HCT116 (cell line): Measurements from ENCODE around the gene PPP2R3A. TPM values are rescaled to one million over a fixed set of nuclear protein-coding genes. Genes with fewer than 3 reads are reported as not detected.

ENCODE experiments used
- ATAC-seq: fragments of 200-7000 bp; cut with Tn5 transposase; 2 replicates; pipeline ENCODE4 v1.9.1; 2020; ENCODE audit warnings: mild to moderate bottlenecking, moderate library complexity
- BruUV-seq: library from RNA; stranded (reverse); fragments of 400-500 nt; replicated peaks from 2 replicates; lab custom pipeline; 2021; lab: Mats Ljungman, UMichigan
- CTCF ChIA-PET: fragments of 300-600 bp; sonication (Branson Sonifier 250); formaldehyde crosslinking; loops from one replicate; lab custom pipeline; 2021; ENCODE audit warnings: antibody characterized with exemption; lab: Charles Lee
- POLR2A ChIA-PET: fragments of 300-600, 350-600 bp; sonication (Branson Sonifier 250); formaldehyde crosslinking; loops from one replicate; lab custom pipeline; 2021; ENCODE audit warnings: antibody characterized with exemption; lab: Charles Lee
- RAD21 ChIA-PET, 2 experiments: fragments of 300-600 bp; sonication (Branson Sonifier 250); formaldehyde crosslinking; loops; one replicate each; lab custom pipeline; 2023; ENCODE audit warnings: low total read pairs in 2 of 2; ENCODE audit not compliant: uncharacterized antibody in 2 of 2, unreplicated experiment in 2 of 2, low non-redundant PET in 1 of 2; lab: Charles Lee
- DNase-seq: peaks from one replicate; pipeline ENCODE4 v3.0.0-alpha.2; 2010; ENCODE audit warnings: low read depth, low spot score
- H2AFZ ChIP-seq: fragments of 200-600 bp; shearing (Covaris generic), sonication (generic); 2 replicates; pipeline ENCODE4 v1.6.1; 2017; ENCODE audit warnings: low read depth, mixed run types, mixed read lengths, antibody characterized with exemption, low read length; ENCODE audit not compliant: poor library complexity, severe bottlenecking
- H3K27ac ChIP-seq: 2 replicates; pipeline ENCODE4 v1.5.1; 2012; ENCODE audit warnings: low read depth, low read length
- H3K27me3 ChIP-seq: fragments of 200-600 bp; sonication (generic); 2 replicates; pipeline ENCODE4 v1.6.1; 2016; ENCODE audit warnings: mixed run types, low read length, mixed read lengths; ENCODE audit not compliant: insufficient read depth
- H3K36me3 ChIP-seq, 2 experiments: fragments of 200-500 bp in 1 of 2; fragments of 200-600 bp in 1 of 2; sonication (Bioruptor generic) in 1 of 2; sonication (generic) in 1 of 2; 2 replicates each; pipeline versions ENCODE4 v1.5.1 to v1.6.1; 2014 to 2016; ENCODE audit warnings: low read length in 2 of 2, inconsistent platforms in 1 of 2, mixed read lengths in 1 of 2, mixed run types in 1 of 2; ENCODE audit not compliant: insufficient read depth in 2 of 2, control insufficient read depth in 1 of 2
- H3K4me1 ChIP-seq, 2 experiments: fragments of 200-600 bp in 1 of 2; sonication (generic) in 1 of 2; 2 replicates each; pipeline versions ENCODE4 v1.5.1 to v1.6.1; 2012 to 2017; ENCODE audit warnings: low read length in 2 of 2, inconsistent platforms in 1 of 2, mild to moderate bottlenecking in 1 of 2, mixed read lengths in 1 of 2, mixed run types in 1 of 2, moderate library complexity in 1 of 2; ENCODE audit not compliant: insufficient read depth in 2 of 2, control insufficient read depth in 1 of 2
- H3K4me2 ChIP-seq: fragments of 200-600 bp; sonication (generic); 2 replicates; pipeline ENCODE4 v1.6.1; 2017; ENCODE audit warnings: mixed run types, low read length, mixed read lengths
- H3K4me3 ChIP-seq, 2 experiments: fragments of 200-600 bp in 1 of 2; sonication (generic) in 1 of 2; replicated peaks in 1 of 2; 2 replicates each; pipeline ENCODE4 v1.5.1; 2011 to 2016; ENCODE audit warnings: low read length in 2 of 2, control low read depth in 1 of 2, low read depth in 1 of 2, mild to moderate bottlenecking in 1 of 2, mixed read lengths in 1 of 2, mixed run types in 1 of 2
- H3K79me2 ChIP-seq: fragments of 200-600 bp; sonication (generic); 2 replicates; pipeline ENCODE4 v1.6.1; 2017; ENCODE audit warnings: mild to moderate bottlenecking, mixed run types, low read length, moderate library complexity, mixed read lengths; ENCODE audit not compliant: insufficient read depth
- H3K9ac ChIP-seq: fragments of 200-600 bp; sonication (generic); 2 replicates; pipeline ENCODE4 v1.6.1; 2016; ENCODE audit warnings: low read length, mixed read lengths
- H3K9me2 ChIP-seq: fragments of 200-600 bp; sonication (generic), shearing (Covaris generic); 2 replicates; pipeline ENCODE4 v1.6.1; 2017; ENCODE audit warnings: mixed run types, mild to moderate bottlenecking, moderate library complexity; ENCODE audit not compliant: insufficient read depth
- H3K9me3 ChIP-seq, 2 experiments: fragments of 200-500 bp in 1 of 2; fragments of 200-600 bp in 1 of 2; sonication (Bioruptor generic) in 1 of 2; sonication (generic) in 1 of 2; 2 replicates each; pipeline ENCODE4 v1.6.1; 2014 to 2017; ENCODE audit warnings: low read length in 2 of 2, mixed read lengths in 2 of 2, inconsistent platforms in 1 of 2, low read depth in 1 of 2, mild to moderate bottlenecking in 1 of 2, mixed run types in 1 of 2, moderate library complexity in 1 of 2; ENCODE audit not compliant: control insufficient read depth in 1 of 2, insufficient read depth in 1 of 2
- H4K20me1 ChIP-seq: fragments of 200-600 bp; sonication (generic), shearing (Covaris generic); 2 replicates; pipeline ENCODE4 v1.6.1; 2017; ENCODE audit warnings: mixed run types, mild to moderate bottlenecking, moderate library complexity; ENCODE audit not compliant: insufficient read depth
- CBX3 ChIP-seq: IDR thresholded peaks from 2 replicates; pipeline ENCODE4 v1.6.1; 2012; ENCODE audit warnings: low read depth
- CEBPB ChIP-seq: IDR thresholded peaks from 2 replicates; pipeline ENCODE4 v1.6.1; 2012; ENCODE audit warnings: low read depth
- JUND ChIP-seq: IDR thresholded peaks from 2 replicates; pipeline ENCODE4 v1.6.1; 2012
- MAX ChIP-seq: IDR thresholded peaks from 2 replicates; pipeline ENCODE4 v1.6.1; 2012
- POLR2AphosphoS5 ChIP-seq: IDR thresholded peaks from 2 replicates; pipeline ENCODE4 v1.6.1; 2011; ENCODE audit warnings: mild to moderate bottlenecking, low read depth, low read length, moderate library complexity
- REST ChIP-seq: IDR thresholded peaks from 2 replicates; pipeline ENCODE4 v1.6.1; 2012; ENCODE audit warnings: low read depth
- SP1 ChIP-seq: IDR thresholded peaks from 2 replicates; pipeline ENCODE4 v1.6.1; 2012; ENCODE audit warnings: low read depth
- YY1 ChIP-seq: IDR thresholded peaks from 2 replicates; pipeline ENCODE4 v1.6.1; 2011; ENCODE audit warnings: low read length, low read depth, moderate library complexity, mild to moderate bottlenecking; ENCODE audit not compliant: insufficient replicate concordance; ENCODE audit errors: extremely low read depth
- intact Hi-C: fragments of 100-400 bp; cut with micrococcal nuclease; formaldehyde crosslinking; loops from 2 replicates; pipeline ENCODE4 v1.10.0; 2022
- total RNA-seq: library from RNA; stranded (reverse); gene quantifications from one replicate; pipeline ENCODE4 v1.2.1, GENCODE V29; 2021; ENCODE audit not compliant: unreplicated experiment

The PPP2R3A gene
- total RNA-seq, 1 experiment from 2014 or later = 6.1 TPM

GRCh38 chr3:136120373-136121348, 155.1 kb downstream of the PPP2R3A start:
- ChIA-PET CTCF (no interaction called here), RAD21 (no interaction called here), POLR2A (interaction anchor here (0.7 kb wide), 1 partner anchor 897 kb away, joined by 3 read pairs; no protein-coding TSS in a partner anchor)
- Histone ChIP-seq H3K9ac (no peak overlapping the region), H3K4me3 (no peak overlapping the region), H3K79me2 (no peaks in the 10 kb centered on the region), H3K4me1 (no peaks in the 10 kb centered on the region), H3K9me2 (no peaks in the 10 kb centered on the region), H3K36me3 (no peaks in the 10 kb centered on the region), H2AFZ (no peak overlapping the region), H3K27ac (no peak overlapping the region), H3K9me3 (no peaks in the 10 kb centered on the region), H4K20me1 (no peaks in the 10 kb centered on the region), H3K4me2 (no peak overlapping the region), H3K27me3 (no peaks in the 10 kb centered on the region)
- no peak for TF ChIP-seq YY1
- no peak for TF ChIP-seq POLR2AphosphoS5
- TF ChIP-seq CEBPB = no peak
- no peak for TF ChIP-seq REST
- no peak for TF ChIP-seq JUND
- no peak for TF ChIP-seq CBX3
- TF ChIP-seq SP1 = no peak
- no peak for TF ChIP-seq MAX
- intact Hi-C loops = no loop called here
- BruUV-seq = no TSS peak
- DNase-seq = no peak
- no peak for ATAC-seq
